HG02943 (cell line): Measurements from ENCODE around the gene ZNF185.

Experiments used
- ATAC-seq: cut with Tn5 transposase; IDR thresholded peaks from one replicate; pipeline ENCODE4 v1.9.1; 2021; ENCODE audit warnings: mild to moderate bottlenecking, low read depth, moderate library complexity; ENCODE audit not compliant: unreplicated experiment

Gene ZNF185

GRCh38 chrX:152945021-152945979, 47.4 kb downstream of the ZNF185 start:
- no peak for ATAC-seq

- ATAC-seq = no peak
These were observed 48.8 kb downstream of the ZNF185 start for GRCh38 chrX:152946681-152947080.
